ENCODE measurements around the gene FMOD.
A peak's percentile ranks its signal among the peaks of the same experiment; 100 is the strongest.

Gene FMOD

GRCh38 chr1:203360547-203361185 is 9.7 kb upstream of the FMOD start:
- DNase-seq, result no peak

- DNase-seq, result no peak
Observed at GRCh38 chr1:203359010-203359571, 8.2 kb upstream of the FMOD start.

- DNase-seq, result no peak
Observed at GRCh38 chr1:203354246-203354645, 3.3 kb upstream of the FMOD start.

- no peak for DNase-seq
Observed at GRCh38 chr1:203353486-203353885, 2.6 kb upstream of the FMOD start.

GRCh38 chr1:203349773-203350524 is 973 bp downstream of the FMOD start:
- DNase-seq, result no peak

GRCh38 chr1:203349166-203349565 is 1.8 kb downstream of the FMOD start:
- no peak for DNase-seq

GRCh38 chr1:203346769-203347102 is 4.2 kb downstream of the FMOD start:
- DNase-seq, result no peak

GRCh38 chr1:203346060-203346768 is 4.7 kb downstream of the FMOD start:
- no peak for DNase-seq

- no peak for DNase-seq
Observed at GRCh38 chr1:203343956-203344754, 6.8 kb downstream of the FMOD start.

- no peak for DNase-seq
Observed at GRCh38 chr1:203342192-203342940, 8.6 kb downstream of the FMOD start.

- DNase-seq, result peak; percentile 74
Observed at GRCh38 chr1:203340112-203340790, 10.7 kb downstream of the FMOD start.

- DNase-seq, result no peak
Observed at GRCh38 chr1:203338335-203339036, 12.4 kb downstream of the FMOD start.

GRCh38 chr1:203336097-203336496 is 14.8 kb downstream of the FMOD start:
- DNase-seq, result no peak

GRCh38 chr1:203335503-203335902 is 15.4 kb downstream of the FMOD start:
- no peak for DNase-seq

GRCh38 chr1:203331224-203331623 is 19.7 kb downstream of the FMOD start:
- no peak for DNase-seq

GRCh38 chr1:203328714-203329122 is 22.2 kb downstream of the FMOD start:
- peak; percentile 91 for DNase-seq

- peak; percentile 76 for DNase-seq
Observed at GRCh38 chr1:203327684-203328457, 23.1 kb downstream of the FMOD start.

- DNase-seq, result peak; percentile 90
Observed at GRCh38 chr1:203326830-203327683, 23.9 kb downstream of the FMOD start.

Data from NCI-H2081 treated with DMSO at 0.1 percent for 48 hours (cell line).